Mesendoderm (in vitro differentiated cells): Measurements from ENCODE around the gene DISP2.

Experiments used
- DNase-seq: peaks from one replicate; pipeline ENCODE4 v3.0.0; 2013
- H2AK5ac ChIP-seq: 2 replicates; pipeline ENCODE4 v1.6.1; 2013; ENCODE audit warnings: low read length, inconsistent platforms
- H2BK120ac ChIP-seq: 2 replicates; pipeline ENCODE4 v1.6.1; 2013; ENCODE audit warnings: low read depth, mild to moderate bottlenecking, low read length, moderate library complexity, mixed read lengths
- H2BK15ac ChIP-seq: replicated peaks from 2 replicates; pipeline ENCODE4 v1.6.1; 2013; ENCODE audit warnings: low read depth, mild to moderate bottlenecking, moderate library complexity
- H2BK5ac ChIP-seq: 2 replicates; pipeline ENCODE4 v1.6.1; 2013; ENCODE audit warnings: low read length, inconsistent platforms
- H3K18ac ChIP-seq: 2 replicates; pipeline ENCODE4 v1.6.1; 2013; ENCODE audit warnings: mild to moderate bottlenecking, low read length, mixed read lengths
- H3K23ac ChIP-seq: one replicate; pipeline ENCODE4 v1.6.1; 2013; ENCODE audit warnings: low read length
- H3K27ac ChIP-seq: 2 replicates; pipeline ENCODE4 v1.5.1; 2013; ENCODE audit warnings: low read depth, mild to moderate bottlenecking, inconsistent platforms, low read length, moderate library complexity
- H3K27me3 ChIP-seq: 2 replicates; pipeline ENCODE4 v1.6.1; 2013; ENCODE audit warnings: low read length, control low read depth, mild to moderate bottlenecking, inconsistent platforms; ENCODE audit not compliant: insufficient read depth, poor library complexity
- H3K36me3 ChIP-seq: 2 replicates; pipeline ENCODE4 v1.6.1; 2013; ENCODE audit warnings: low read length, inconsistent platforms; ENCODE audit not compliant: control insufficient read depth, insufficient read depth
- H3K4ac ChIP-seq: one replicate; pipeline ENCODE4 v1.6.1; 2013; ENCODE audit warnings: low read depth, mild to moderate bottlenecking, low read length, moderate library complexity
- H3K4me1 ChIP-seq: 2 replicates; pipeline ENCODE4 v1.6.1; 2013; ENCODE audit warnings: low read depth, low read length, inconsistent platforms; ENCODE audit not compliant: control insufficient read depth
- H3K4me2 ChIP-seq: 2 replicates; pipeline ENCODE4 v1.6.1; 2013; ENCODE audit warnings: low read length
- H3K4me3 ChIP-seq: 2 replicates; pipeline ENCODE4 v1.5.1; 2013; ENCODE audit warnings: mild to moderate bottlenecking, low read length
- H3K56ac ChIP-seq: one replicate; pipeline ENCODE4 v1.6.1; 2013; ENCODE audit warnings: low read length
- H3K79me1 ChIP-seq: 2 replicates; pipeline ENCODE4 v1.6.1; 2013; ENCODE audit warnings: low read length, inconsistent platforms
- H3K79me2 ChIP-seq: 2 replicates; pipeline ENCODE4 v1.6.1; 2013; ENCODE audit warnings: mild to moderate bottlenecking, low read length; ENCODE audit not compliant: control insufficient read depth, insufficient read depth
- H3K9ac ChIP-seq: 2 replicates; pipeline ENCODE4 v1.6.1; 2013; ENCODE audit warnings: low read length, inconsistent platforms
- H4K5ac ChIP-seq: one replicate; pipeline ENCODE4 v1.6.1; 2013; ENCODE audit warnings: low read length
- H4K8ac ChIP-seq: one replicate; pipeline ENCODE4 v1.6.1; 2013; ENCODE audit warnings: low read depth, mild to moderate bottlenecking, control low read depth, low read length, moderate library complexity
- WGBS: extraction: QIAGEN DNeasy Blood & Tissue Kit; methylation state at CpG from one replicate; pipeline ENCODE4 v1.1.7; 2013; ENCODE audit warnings: low lambda C conversion rate, missing lambda C conversion rate; ENCODE audit not compliant: insufficient coverage; ENCODE audit errors: extremely low coverage; 5-methylcytosine and 5-hydroxymethylcytosine counted together

DISP2 gene

GRCh38 chr15:40381818-40382529 lies 24.0 kb downstream of the DISP2 start:
- Histone ChIP-seq H2BK5ac (no peak overlapping the region), H3K27me3 (no peaks in the 10 kb centered on the region), H2AK5ac (no peak overlapping the region), H3K79me2 (peaks cover 17% of the 10 kb centered on the region), H3K56ac (no peak overlapping the region), H3K18ac (no peak overlapping the region), H3K4ac (no peak overlapping the region), H3K79me1 (peaks cover 10% of the 10 kb centered on the region), H3K9ac (no peak overlapping the region), H2BK120ac (no peak overlapping the region), H3K27ac (no peak overlapping the region), H4K5ac (no peak overlapping the region), H3K4me3 (no peak overlapping the region), H3K23ac (no peak overlapping the region), H3K4me2 (peak overlapping the region; percentile 44), H2BK15ac (no peak overlapping the region), H3K36me3 (peaks cover 10% of the 10 kb centered on the region), H4K8ac (no peak overlapping the region), H3K4me1 (peaks cover 2% of the 10 kb centered on the region)
- WGBS = no CpG with 5 or more reads among the region's 11 CpGs
- no peak for DNase-seq

- Histone ChIP-seq H3K36me3 (peaks cover 15% of the 10 kb centered on the region), H3K9ac (peak within 1 kb of the TSS; percentile 82), H3K4me1 (peaks cover 2% of the 10 kb centered on the region), H2BK120ac (no peak within 1 kb of the TSS), H3K4me2 (peak within 1 kb of the TSS; percentile 59), H3K23ac (peak within 1 kb of the TSS; percentile 68), H2AK5ac (no peak within 1 kb of the TSS), H3K27me3 (no peaks in the 10 kb centered on the region), H2BK15ac (no peak within 1 kb of the TSS), H2BK5ac (no peak within 1 kb of the TSS), H4K8ac (no peak within 1 kb of the TSS), H3K27ac (no peak within 1 kb of the TSS), H3K79me2 (peaks cover 17% of the 10 kb centered on the region), H3K4ac (no peak within 1 kb of the TSS), H3K56ac (peak within 1 kb of the TSS; percentile 98), H3K79me1 (peaks cover 10% of the 10 kb centered on the region), H3K4me3 (peak within 1 kb of the TSS; percentile 97), H4K5ac (no peak within 1 kb of the TSS), H3K18ac (peak within 1 kb of the TSS; percentile 20)
- WGBS = no CpG with 5 or more reads among the region's 57 CpGs
- DNase-seq = peak; percentile 97
Measured at GRCh38 chr15:40382580-40383456, 24.8 kb downstream of the DISP2 start, which contains the start of gene KNSTRN. Gene KNSTRN (plus strand): TSS chr15:40382721. CDS start chr15:40382836, 115 bp downstream.

GRCh38 chr15:40386480-40386879 lies 28.5 kb downstream of the DISP2 start:
- H3K79me2 ChIP-seq = peaks cover 17% of the 10 kb centered on the region
- H3K27me3 ChIP-seq = no peaks in the 10 kb centered on the region
- H4K5ac ChIP-seq = no peak overlapping the region
- no peak overlapping the region for H3K23ac ChIP-seq
- H3K4me1 ChIP-seq = peaks cover 2% of the 10 kb centered on the region
- H3K18ac ChIP-seq = no peak overlapping the region
- H2AK5ac ChIP-seq = no peak overlapping the region
- H3K4me2 ChIP-seq = no peak overlapping the region
- H4K8ac ChIP-seq = no peak overlapping the region
- WGBS = no CpG with 5 or more reads among the region's 3 CpGs
- peaks cover 26% of the 10 kb centered on the region for H3K36me3 ChIP-seq
- H3K4me3 ChIP-seq = no peak overlapping the region
- peaks cover 10% of the 10 kb centered on the region for H3K79me1 ChIP-seq
- no peak for DNase-seq
- H3K4ac ChIP-seq = no peak overlapping the region
- H2BK120ac ChIP-seq = no peak overlapping the region
- H3K56ac ChIP-seq = no peak overlapping the region
- H3K27ac ChIP-seq = no peak overlapping the region
- H2BK15ac ChIP-seq = no peak overlapping the region
- H2BK5ac ChIP-seq = no peak overlapping the region
- H3K9ac ChIP-seq = no peak overlapping the region

GRCh38 chr15:40388941-40389823 lies 31.2 kb downstream of the DISP2 start:
- Histone ChIP-seq H3K56ac (no peak overlapping the region), H3K4me3 (no peak overlapping the region), H4K5ac (no peak overlapping the region), H3K79me2 (peaks cover 8% of the 10 kb centered on the region), H3K27me3 (no peaks in the 10 kb centered on the region), H3K4me1 (no peaks in the 10 kb centered on the region), H2BK120ac (no peak overlapping the region), H3K18ac (no peak overlapping the region), H3K27ac (no peak overlapping the region), H3K79me1 (peaks cover 9% of the 10 kb centered on the region), H3K36me3 (peaks cover 35% of the 10 kb centered on the region), H2BK5ac (no peak overlapping the region), H2BK15ac (no peak overlapping the region), H2AK5ac (no peak overlapping the region), H3K4ac (no peak overlapping the region), H3K23ac (no peak overlapping the region), H3K9ac (no peak overlapping the region), H3K4me2 (no peak overlapping the region), H4K8ac (no peak overlapping the region)
- no peak for DNase-seq
- WGBS = no CpG with 5 or more reads among the region's 13 CpGs

GRCh38 chr15:40389824-40390595 lies 32.0 kb downstream of the DISP2 start:
- no peak for DNase-seq
- no peak overlapping the region for H2BK5ac ChIP-seq
- no peak overlapping the region for H2AK5ac ChIP-seq
- no peak overlapping the region for H4K5ac ChIP-seq
- H3K27ac ChIP-seq = no peak overlapping the region
- peaks cover 6% of the 10 kb centered on the region for H3K79me1 ChIP-seq
- H2BK15ac ChIP-seq = no peak overlapping the region
- H3K4ac ChIP-seq = no peak overlapping the region
- no peak overlapping the region for H3K4me2 ChIP-seq
- no peaks in the 10 kb centered on the region for H3K4me1 ChIP-seq
- peaks cover 2% of the 10 kb centered on the region for H3K79me2 ChIP-seq
- H3K36me3 ChIP-seq = peaks cover 35% of the 10 kb centered on the region
- H3K18ac ChIP-seq = no peak overlapping the region
- no peak overlapping the region for H3K56ac ChIP-seq
- no peak overlapping the region for H4K8ac ChIP-seq
- H2BK120ac ChIP-seq = no peak overlapping the region
- no peak overlapping the region for H3K4me3 ChIP-seq
- no peak overlapping the region for H3K23ac ChIP-seq
- no peaks in the 10 kb centered on the region for H3K27me3 ChIP-seq
- WGBS = no CpG with 5 or more reads among the region's 2 CpGs
- H3K9ac ChIP-seq = no peak overlapping the region
